Tibial artery (tissue), 4 donors: Measurements from ENCODE around the gene DPEP1.
"Not testable (repeated sequence)": the region's sequence is repeated elsewhere in the genome, so short reads cannot be mapped to it uniquely, and the experiment has no call there.

Source experiments
- DNase-seq, 2 donors: peaks; one replicate each; pipeline ENCODE4 v3.0.0-alpha.2; 2019
- H3K27ac ChIP-seq, 2 donors: fragments of 200-600 bp; sonication (generic) in 1 of 2; 1 replicate in 1 of 2; 2 replicates in 1 of 2; pipeline ENCODE4 v1.5.1; 2018 to 2019; ENCODE audit warnings: mild to moderate bottlenecking in 1 of 2
- H3K27me3 ChIP-seq, 2 donors: fragments of 200-600 bp; sonication (generic) in 1 of 2; one replicate each; pipeline versions ENCODE4 v1.5.1 to v1.6.0; 2016 to 2019
- H3K36me3 ChIP-seq, 3 donors: fragments of 200-600 bp; sonication (generic) in 2 of 3; one replicate each; pipeline ENCODE4 v1.5.1; 2016 to 2019; ENCODE audit warnings: mild to moderate bottlenecking in 2 of 3
- H3K4me1 ChIP-seq, 4 donors: fragments of 200-600 bp; sonication (generic) in 2 of 4; 1 replicate in 3 of 4; 2 replicates in 1 of 4; pipeline ENCODE4 v1.5.1; 2016 to 2019
- H3K4me3 ChIP-seq, 2 donors: fragments of 200-600 bp; sonication (generic) in 1 of 2; 1 replicate in 1 of 2; 2 replicates in 1 of 2; pipeline ENCODE4 v1.5.1; 2018 to 2019; ENCODE audit warnings: mild to moderate bottlenecking in 2 of 2
- H3K9me3 ChIP-seq, 3 donors: fragments of 200-600 bp; sonication (generic) in 1 of 3; one replicate each; pipeline ENCODE4 v1.5.1; 2016 to 2019
- CTCF ChIP-seq, 2 experiments: fragments of 200-600 bp in 1 of 2; fragments of 450-650 bp in 1 of 2; IDR thresholded peaks; one replicate each; pipeline ENCODE4 v1.5.1; 2017 to 2019; ENCODE audit warnings: antibody characterized with exemption in 2 of 2, mild to moderate bottlenecking in 1 of 2, moderate library complexity in 1 of 2
- intact Hi-C: fragments of 100-400 bp; cut with DNase I; formaldehyde crosslinking; loops from one replicate; pipeline ENCODE4 v1.15.0; 2023; ENCODE audit warnings: low total_unique reads

DPEP1 gene

GRCh38 chr16:89586218-89586617, 27.2 kb upstream of the DPEP1 start:
- no peak overlapping the region for H3K4me3 ChIP-seq
- no peak for DNase-seq
- H3K27me3 ChIP-seq = peaks cover 0 to 40% of the 10 kb centered on the region in 2 donors
- no peak for TF ChIP-seq CTCF (IDR thresholded peaks at IDR 0.05)
- intact Hi-C loops = no loop called here
- H3K9me3 ChIP-seq = no peaks in the 10 kb centered on the region
- H3K27ac ChIP-seq = no peak overlapping the region
- no peaks in the 10 kb centered on the region for H3K36me3 ChIP-seq
- peaks cover 0 to 6% (median 0%) of the 10 kb centered on the region in 4 donors for H3K4me1 ChIP-seq

GRCh38 chr16:89586853-89587252, 26.6 kb upstream of the DPEP1 start:
- Histone ChIP-seq H3K4me1 (peaks cover 0 to 6% (median 0%) of the 10 kb centered on the region in 4 donors), H3K36me3 (no peaks in the 10 kb centered on the region)
- intact Hi-C loops = no loop called here

GRCh38 chr16:89587676-89588075, 25.8 kb upstream of the DPEP1 start:
- H3K36me3 ChIP-seq, DNase-seq, H3K27ac ChIP-seq, intact Hi-C loops, H3K9me3 ChIP-seq, H3K4me1 ChIP-seq, H3K4me3 ChIP-seq: not testable (repeated sequence)
- H3K27me3 ChIP-seq = peaks cover 0 to 38% of the 10 kb centered on the region in 2 donors

More at GRCh38 chr16:89586853-89587252, 26.6 kb upstream of the DPEP1 start:
- DNase-seq = no peak
- Histone ChIP-seq H3K9me3 (no peaks in the 10 kb centered on the region), H3K27me3 (peaks cover 0 to 40% of the 10 kb centered on the region in 2 donors), H3K27ac (no peak overlapping the region), H3K4me3 (no peak overlapping the region)
- no peak for TF ChIP-seq CTCF (IDR thresholded peaks at IDR 0.05)

- intact Hi-C loops = no loop called here
Observed at GRCh38 chr16:89588413-89589109, 24.9 kb upstream of the DPEP1 start.

GRCh38 chr16:89589241-89589926, 24.1 kb upstream of the DPEP1 start:
- TF ChIP-seq CTCF (IDR thresholded peaks at IDR 0.05) = no peak
- DNase-seq = no peak

More at GRCh38 chr16:89588413-89589109, 24.9 kb upstream of the DPEP1 start:
- no peak overlapping the region for H3K4me3 ChIP-seq
- H3K4me1 ChIP-seq = no peaks in the 10 kb centered on the region
- no peak for DNase-seq
- no peaks in the 10 kb centered on the region for H3K9me3 ChIP-seq
- H3K36me3 ChIP-seq = no peaks in the 10 kb centered on the region
- no peak for TF ChIP-seq CTCF (IDR thresholded peaks at IDR 0.05)
- no peak overlapping the region for H3K27ac ChIP-seq
- H3K27me3 ChIP-seq = peaks cover 0 to 29% of the 10 kb centered on the region in 2 donors

GRCh38 chr16:89593841-89594240, 19.6 kb upstream of the DPEP1 start:
- H3K36me3 ChIP-seq = no peaks in the 10 kb centered on the region
- intact Hi-C loops = no loop called here

More at GRCh38 chr16:89589241-89589926, 24.1 kb upstream of the DPEP1 start:
- Histone ChIP-seq H3K4me1 (no peaks in the 10 kb centered on the region), H3K27me3 (peaks cover 0 to 21% of the 10 kb centered on the region in 2 donors), H3K4me3 (no peak overlapping the region), H3K36me3 (no peaks in the 10 kb centered on the region), H3K27ac (no peak overlapping the region), H3K9me3 (no peaks in the 10 kb centered on the region)
- intact Hi-C loops = no loop called here

More at GRCh38 chr16:89593841-89594240, 19.6 kb upstream of the DPEP1 start:
- no peak for DNase-seq
- Histone ChIP-seq H3K4me1 (no peaks in the 10 kb centered on the region), H3K27ac (no peak overlapping the region), H3K9me3 (no peaks in the 10 kb centered on the region), H3K4me3 (no peak overlapping the region), H3K27me3 (no peaks in the 10 kb centered on the region)
- no peak for TF ChIP-seq CTCF (IDR thresholded peaks at IDR 0.05)
